ENCODE measurements around the gene EPB42.
"Not testable (repeated sequence)": the region's sequence is repeated elsewhere in the genome, so short reads cannot be mapped to it uniquely, and the experiment has no call there.

Gene EPB42

GRCh38 chr15:43184407-43185124 lies 36.3 kb downstream of the EPB42 start:
- no peak for DNase-seq

DNA sequence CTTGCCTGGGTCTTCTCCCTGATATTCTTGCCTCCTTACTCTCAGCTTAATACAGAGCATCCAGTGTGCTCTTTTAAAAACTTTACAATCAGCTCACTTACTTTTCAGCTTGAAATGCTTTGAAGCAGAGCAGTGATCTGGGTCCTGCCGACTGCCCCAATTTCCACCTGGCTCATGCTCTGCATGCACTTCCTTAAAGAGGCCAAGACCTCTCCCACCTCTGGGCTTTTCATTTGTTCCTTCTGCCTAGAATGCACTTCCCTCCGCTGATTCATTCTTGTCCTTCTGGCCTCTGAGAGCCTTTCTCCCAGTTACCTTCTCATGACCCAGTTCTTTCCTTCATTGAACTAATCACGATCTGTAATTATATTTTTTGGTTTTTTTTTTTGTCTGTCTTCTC lies 37.5 kb downstream of the EPB42 start:
- no peak for DNase-seq

- DNase-seq, result not testable (repeated sequence)
These were observed 43.7 kb downstream of the EPB42 start for GRCh38 chr15:43177147-43177546.

DNA sequence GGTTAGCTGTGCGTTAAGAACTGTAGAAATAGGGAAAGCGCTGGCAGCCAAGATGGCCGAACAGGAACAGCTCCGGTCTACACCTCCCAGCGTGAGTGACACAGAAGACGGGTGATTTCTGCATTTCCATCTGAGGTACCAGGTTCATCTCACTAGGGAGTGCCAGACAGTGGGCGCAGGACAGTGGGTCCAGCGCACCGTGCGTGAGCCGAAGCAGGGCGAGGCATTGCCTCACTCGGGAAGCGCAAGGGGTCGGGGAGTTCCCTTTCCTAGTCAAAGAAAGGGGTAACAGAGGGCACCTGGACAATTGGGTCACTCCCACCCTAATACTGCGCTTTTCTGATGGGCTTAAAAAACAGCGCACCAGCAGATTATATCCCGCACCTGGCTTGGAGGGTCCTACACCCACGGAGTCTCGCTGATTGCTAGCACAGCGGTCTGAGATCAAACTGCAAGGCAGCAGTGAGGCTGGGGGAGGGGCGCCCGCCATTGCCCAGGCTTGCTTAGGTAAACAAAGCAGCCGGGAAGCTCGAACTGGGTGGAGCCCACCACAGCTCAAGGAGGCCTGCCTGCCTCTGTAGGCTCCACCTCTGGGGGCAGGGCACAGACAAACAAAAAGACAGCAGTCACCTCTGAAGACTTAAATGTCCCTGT lies 45.0 kb downstream of the EPB42 start:
- not testable (repeated sequence) for DNase-seq

- no peak for DNase-seq
These were observed 50.9 kb downstream of the EPB42 start for GRCh38 chr15:43169888-43170287.

- DNase-seq, result no peak
These were observed 52.4 kb downstream of the EPB42 start for GRCh38 chr15:43168192-43169107.

- not testable (repeated sequence) for DNase-seq
These were observed 53.6 kb downstream of the EPB42 start for GRCh38 chr15:43167261-43167660.

DNA sequence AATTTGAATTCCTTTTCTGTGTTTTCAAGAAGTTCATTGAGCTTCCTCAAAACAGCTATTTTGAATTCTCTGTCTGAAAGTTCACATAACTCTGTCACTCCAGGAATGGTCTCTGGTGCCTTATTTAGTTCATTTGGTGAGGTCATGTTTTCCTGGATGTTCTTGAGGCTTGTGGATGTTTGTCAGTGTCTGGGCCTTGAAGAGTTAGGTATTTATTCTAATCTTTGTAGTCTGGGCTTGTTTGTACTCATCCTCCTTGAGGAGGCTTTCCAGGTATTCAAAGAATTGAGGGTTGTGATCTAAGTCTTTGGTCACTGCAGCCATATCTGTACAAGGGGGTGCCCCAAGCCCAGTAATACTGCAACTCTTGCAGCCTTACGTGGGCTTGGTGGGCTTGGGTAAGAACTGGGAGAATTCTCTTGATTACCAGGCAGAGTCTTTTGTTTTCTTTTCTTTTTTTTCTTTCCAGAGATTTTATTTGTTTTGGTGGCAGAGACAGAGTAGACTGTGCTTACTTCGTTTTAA lies 55.0 kb downstream of the EPB42 start:
- no peak for DNase-seq

GRCh38 chr15:43153269-43153668 lies 67.5 kb downstream of the EPB42 start:
- no peak for DNase-seq

- DNase-seq, result no peak
These were observed 69.1 kb downstream of the EPB42 start for GRCh38 chr15:43151688-43152087.

GRCh38 chr15:43150191-43150929 lies 70.5 kb downstream of the EPB42 start:
- no peak for DNase-seq

All from NCI-H2107 (cell line).